Stimulated activated CD4-positive, alpha-beta T cell treated with anti-CD3 and anti-CD28 coated beads, TNF-alpha, amount 100 ng/mL, for 4 hours (primary cell): ENCODE results near the gene NPM3.

ENCODE experiments used
- DNase-seq, 3 experiments: peaks; one replicate each; pipeline ENCODE4 v3.0.0-alpha.2; 2020; ENCODE audit warnings: low read depth in 3 of 3

Gene NPM3

GRCh38 chr10:101782811-101783735 is at the start of gene NPM3:
NPM3 (minus strand) TSS chr10:101783446; CDS start chr10:101783390, 56 bp downstream.
- peak; percentile 69 to 78 (median 74) for DNase-seq

GRCh38 chr10:101832325-101832771 is 49.1 kb upstream of the NPM3 start:
- no peak for DNase-seq

- no peak for DNase-seq
Observed at GRCh38 chr10:101831169-101831811, 48.0 kb upstream of the NPM3 start.

GRCh38 chr10:101830322-101831168 is 47.3 kb upstream of the NPM3 start:
- peak; percentile 78 to 95 (median 91) for DNase-seq

GRCh38 chr10:101829561-101830315 is 46.5 kb upstream of the NPM3 start:
- DNase-seq = peak in 2 of 3 experiments; percentile 47 to 52

- no peak for DNase-seq
Observed at GRCh38 chr10:101828766-101829551, 45.7 kb upstream of the NPM3 start.

- no peak for DNase-seq
Observed at GRCh38 chr10:101827919-101828600, 44.8 kb upstream of the NPM3 start.

GRCh38 chr10:101826852-101827434 is 43.7 kb upstream of the NPM3 start:
- no peak for DNase-seq

GRCh38 chr10:101824736-101825135 is 41.5 kb upstream of the NPM3 start:
- no peak for DNase-seq

- no peak for DNase-seq
Observed at GRCh38 chr10:101818872-101819633, 35.8 kb upstream of the NPM3 start.

GRCh38 chr10:101818119-101818871 is 35.0 kb upstream of the NPM3 start, which contains the start of gene OGA:
OGA (minus strand) TSS chr10:101818444; CDS start chr10:101818022, 422 bp downstream.
- peak; percentile 87 to 95 (median 93) for DNase-seq

- DNase-seq = no peak
Observed at GRCh38 chr10:101817337-101818118, 34.3 kb upstream of the NPM3 start.

- DNase-seq = no peak
Observed at GRCh38 chr10:101816913-101817336, 33.7 kb upstream of the NPM3 start.

GRCh38 chr10:101816376-101816775 is 33.1 kb upstream of the NPM3 start:
- no peak for DNase-seq

GRCh38 chr10:101814466-101815071 is 31.3 kb upstream of the NPM3 start:
- DNase-seq = no peak

- no peak for DNase-seq
Observed at GRCh38 chr10:101812606-101813005, 29.4 kb upstream of the NPM3 start.
